Measurements from ENCODE around the gene CMBL.
"Not testable (repeated sequence)": the region's sequence is repeated elsewhere in the genome, so short reads cannot be mapped to it uniquely, and the experiment has no call there.

Gene CMBL

GRCh38 chr5:10333154-10334006 is 25.7 kb upstream of the CMBL start:
- no peak for DNase-seq

- no peak for DNase-seq
These were observed 24.6 kb upstream of the CMBL start for GRCh38 chr5:10332301-10332700.

GRCh38 chr5:10331341-10331796 is 23.7 kb upstream of the CMBL start:
- no peak for DNase-seq

- no peak for DNase-seq
These were observed 23.0 kb upstream of the CMBL start for GRCh38 chr5:10330511-10331230.

- no peak for DNase-seq
These were observed 22.2 kb upstream of the CMBL start for GRCh38 chr5:10329820-10330481.

GRCh38 chr5:10329446-10329819 is 21.7 kb upstream of the CMBL start:
- DNase-seq, result no peak

GRCh38 chr5:10328323-10328722 is 20.6 kb upstream of the CMBL start:
- DNase-seq, result no peak

- no peak for DNase-seq
These were observed 17.0 kb upstream of the CMBL start for GRCh38 chr5:10324518-10325370.

- no peak for DNase-seq
These were observed 16.1 kb upstream of the CMBL start for GRCh38 chr5:10323588-10324488.

- DNase-seq, result no peak
These were observed 14.2 kb upstream of the CMBL start for GRCh38 chr5:10321882-10322281.

- no peak for DNase-seq
These were observed 13.1 kb upstream of the CMBL start for GRCh38 chr5:10320793-10321192.

- no peak for DNase-seq
These were observed 11.6 kb upstream of the CMBL start for GRCh38 chr5:10319202-10319851.

- DNase-seq, result no peak
These were observed 10.4 kb upstream of the CMBL start for GRCh38 chr5:10317825-10318682.

GRCh38 chr5:10315824-10316509 is 8.3 kb upstream of the CMBL start:
- no peak for DNase-seq

GRCh38 chr5:10315201-10315600 is 7.5 kb upstream of the CMBL start:
- DNase-seq, result no peak

- no peak for DNase-seq
These were observed 4.1 kb upstream of the CMBL start for GRCh38 chr5:10311595-10312425.

GRCh38 chr5:10310835-10311570 is 3.3 kb upstream of the CMBL start:
- not testable (repeated sequence) for DNase-seq
